Measurements from ENCODE around the gene DCP1B.

Gene DCP1B

DNA sequence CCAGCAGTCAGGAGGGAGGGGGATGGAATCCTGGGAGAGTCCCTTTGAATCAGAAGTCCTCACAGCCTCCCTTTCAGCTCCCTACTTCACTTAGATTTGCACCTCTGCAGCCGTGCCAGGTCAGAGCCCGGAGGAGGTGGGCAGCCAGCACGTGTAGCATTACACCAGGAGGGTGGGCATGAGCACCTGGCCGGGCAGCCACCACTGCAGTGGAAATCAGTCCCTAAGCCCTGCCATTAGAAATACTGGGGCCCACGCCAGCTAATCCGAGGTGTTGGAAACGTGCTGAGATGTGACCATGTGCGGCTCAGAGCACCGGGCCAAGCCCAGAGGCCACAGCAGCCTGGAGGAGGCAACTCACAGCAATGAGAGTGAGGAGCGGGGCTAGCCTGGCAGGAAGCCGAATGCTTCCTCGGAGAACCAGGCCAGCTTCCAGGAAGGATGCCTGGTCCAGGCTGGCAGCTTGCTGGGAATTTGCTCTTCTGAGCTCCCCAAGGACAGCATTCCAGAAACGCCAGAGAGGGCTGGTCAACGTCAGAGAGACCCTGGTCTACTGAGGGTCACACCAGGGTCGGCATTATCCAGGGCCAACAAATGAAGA, 76.4 kb downstream of the DCP1B start:
- DNase-seq (ENCODE audit: extremely low read depth, low read depth): no peak
- TF ChIP-seq, protein P1, sequence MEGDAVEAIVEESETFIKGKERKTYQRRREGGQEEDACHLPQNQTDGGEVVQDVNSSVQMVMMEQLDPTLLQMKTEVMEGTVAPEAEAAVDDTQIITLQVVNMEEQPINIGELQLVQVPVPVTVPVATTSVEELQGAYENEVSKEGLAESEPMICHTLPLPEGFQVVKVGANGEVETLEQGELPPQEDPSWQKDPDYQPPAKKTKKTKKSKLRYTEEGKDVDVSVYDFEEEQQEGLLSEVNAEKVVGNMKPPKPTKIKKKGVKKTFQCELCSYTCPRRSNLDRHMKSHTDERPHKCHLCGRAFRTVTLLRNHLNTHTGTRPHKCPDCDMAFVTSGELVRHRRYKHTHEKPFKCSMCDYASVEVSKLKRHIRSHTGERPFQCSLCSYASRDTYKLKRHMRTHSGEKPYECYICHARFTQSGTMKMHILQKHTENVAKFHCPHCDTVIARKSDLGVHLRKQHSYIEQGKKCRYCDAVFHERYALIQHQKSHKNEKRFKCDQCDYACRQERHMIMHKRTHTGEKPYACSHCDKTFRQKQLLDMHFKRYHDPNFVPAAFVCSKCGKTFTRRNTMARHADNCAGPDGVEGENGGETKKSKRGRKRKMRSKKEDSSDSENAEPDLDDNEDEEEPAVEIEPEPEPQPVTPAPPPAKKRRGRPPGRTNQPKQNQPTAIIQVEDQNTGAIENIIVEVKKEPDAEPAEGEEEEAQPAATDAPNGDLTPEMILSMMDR (IDR thresholded peaks at IDR 0.05; ENCODE audit: low read depth, low read length, missing control alignments): no peak
- no peak overlapping the region for H3K4me3 ChIP-seq (replicated peaks; ENCODE audit: low read depth, low read length)

DNA sequence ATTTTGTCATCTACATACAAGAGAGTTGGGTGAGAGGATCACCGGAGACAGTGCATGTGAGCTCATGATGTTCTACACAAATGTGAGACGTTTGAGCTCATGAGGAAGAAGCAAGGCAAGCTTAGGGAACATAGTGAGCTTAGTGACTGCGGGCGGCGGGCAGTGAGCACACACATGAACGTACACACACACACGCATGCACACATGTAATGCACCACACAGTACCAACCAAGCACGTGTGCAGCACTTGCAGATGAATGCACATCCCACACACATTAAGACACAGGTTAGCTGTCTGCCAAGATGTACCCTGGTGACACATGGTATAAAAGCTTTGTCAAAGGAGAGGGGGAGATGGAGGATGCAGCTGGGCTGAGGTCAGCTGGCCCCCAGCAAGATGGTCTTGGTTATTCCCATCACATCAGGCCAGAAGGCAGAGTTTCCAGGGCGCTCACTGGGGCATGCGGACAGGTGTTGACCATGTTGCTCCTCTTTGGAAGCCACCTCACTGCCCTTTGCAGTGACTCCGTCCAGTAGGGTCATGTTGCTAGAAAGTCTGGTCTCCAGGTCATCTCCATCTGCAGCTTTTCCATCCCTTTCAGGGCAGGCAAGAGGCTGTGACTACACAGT, 77.1 kb downstream of the DCP1B start:
- DNase-seq (ENCODE audit: extremely low read depth, low read depth): no peak
- TF ChIP-seq, protein P1 (IDR thresholded peaks at IDR 0.05; ENCODE audit: low read depth, low read length, missing control alignments): no peak
- no peak overlapping the region for H3K4me3 ChIP-seq (replicated peaks; ENCODE audit: low read depth, low read length)

DNA sequence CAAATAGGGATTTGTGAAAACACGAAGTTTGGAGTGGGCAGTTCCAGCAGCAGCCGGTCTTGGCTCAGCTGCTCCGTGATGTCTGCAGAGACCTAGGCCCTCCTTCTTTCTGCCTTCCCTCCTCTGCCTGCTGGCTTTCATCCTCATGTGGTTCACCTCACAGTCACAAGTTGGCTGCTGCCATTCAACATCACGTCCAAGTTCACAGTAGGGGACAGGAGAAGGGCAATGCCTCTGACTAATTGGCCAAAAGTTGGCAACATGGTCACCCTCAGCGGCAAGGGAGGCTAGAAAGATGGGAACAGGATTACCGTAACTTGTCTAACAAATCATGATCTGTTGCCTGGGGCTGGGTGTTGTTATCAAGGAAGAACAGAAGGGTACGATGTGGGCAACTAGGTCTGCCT, 78.0 kb downstream of the DCP1B start:
- TF ChIP-seq, protein P1 (IDR thresholded peaks at IDR 0.05; ENCODE audit: low read depth, low read length, missing control alignments): no peak
- no peak overlapping the region for H3K4me3 ChIP-seq (replicated peaks; ENCODE audit: low read depth, low read length)
- DNase-seq (ENCODE audit: extremely low read depth, low read depth): no peak

DNA sequence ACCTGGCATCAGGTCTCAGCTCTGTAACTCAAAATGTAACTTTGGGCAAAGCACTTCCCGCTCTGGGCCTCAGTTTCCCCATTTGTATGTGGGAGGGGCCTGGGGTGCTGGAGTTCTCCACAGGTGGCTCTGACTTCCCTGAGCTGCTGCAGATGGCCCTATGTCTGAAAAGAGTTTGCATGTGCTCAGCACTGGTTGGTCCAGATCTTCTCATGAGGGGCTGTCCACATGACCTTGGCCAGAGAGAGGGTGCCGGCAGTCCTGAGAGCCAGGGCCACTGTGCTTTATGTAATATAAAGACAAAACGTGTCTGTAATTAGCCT, 78.6 kb downstream of the DCP1B start:
- no peak overlapping the region for H3K4me3 ChIP-seq (replicated peaks; ENCODE audit: low read depth, low read length)
- DNase-seq (ENCODE audit: extremely low read depth, low read depth): no peak

DNA sequence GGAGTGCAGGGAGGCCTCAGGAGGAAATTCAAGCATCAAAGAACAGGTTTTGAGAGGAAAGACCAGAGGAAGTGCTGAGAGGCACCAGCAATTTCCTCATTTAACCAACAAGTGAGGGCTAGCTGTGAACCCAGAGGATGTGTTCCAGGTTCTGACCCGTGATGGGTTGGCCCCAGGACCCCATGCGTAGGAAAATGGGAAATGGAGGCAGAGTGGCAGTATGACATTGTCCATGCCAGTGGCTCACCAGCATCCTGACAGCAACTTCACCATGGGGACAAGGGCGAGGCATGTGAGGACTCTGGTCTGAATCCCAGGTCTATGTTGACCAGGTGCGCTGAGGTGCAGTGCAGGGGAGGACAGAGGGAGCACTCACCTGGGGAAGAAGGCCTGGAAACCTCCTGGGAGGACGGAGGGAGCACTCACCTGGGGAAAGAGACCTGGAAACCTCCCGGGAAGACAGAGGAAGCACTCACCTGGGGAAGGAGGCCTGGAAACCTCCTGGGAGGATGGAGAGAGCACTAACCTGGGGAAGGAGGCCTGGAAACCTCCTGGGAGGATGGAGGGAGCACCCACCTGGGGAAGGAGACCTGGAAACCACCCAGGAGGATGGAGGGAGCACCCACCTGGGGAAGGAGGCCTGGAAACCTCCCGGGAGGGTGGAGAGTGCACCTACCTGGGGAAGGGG, 79.1 kb downstream of the DCP1B start:
- no peak for DNase-seq (ENCODE audit: extremely low read depth, low read depth)
- H3K4me3 ChIP-seq (replicated peaks; ENCODE audit: low read depth, low read length): no peak overlapping the region

More for the DNA sequence above, 78.6 kb downstream of the DCP1B start:
- TF ChIP-seq, protein P1 (IDR thresholded peaks at IDR 0.05; ENCODE audit: low read depth, low read length, missing control alignments): no peak

DNA sequence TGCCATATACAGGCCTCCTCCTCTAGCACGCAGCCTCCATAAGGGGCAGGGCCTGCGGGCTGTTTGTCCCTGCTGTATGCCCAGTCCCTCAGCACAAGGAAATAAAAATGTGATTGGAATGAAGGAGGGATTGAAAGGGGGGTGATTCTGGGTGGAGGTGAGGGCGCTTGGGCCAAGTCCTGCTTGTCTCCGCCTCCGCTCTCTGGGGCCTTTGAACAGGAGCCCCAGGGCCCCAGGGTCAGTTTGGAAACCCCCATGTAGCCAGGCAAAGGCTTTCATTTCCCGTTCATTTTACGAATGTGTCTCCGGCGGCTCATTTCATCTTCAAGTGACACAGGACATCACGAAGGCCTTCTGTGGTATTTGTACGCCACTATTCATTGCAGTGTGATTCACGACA, 81.3 kb downstream of the DCP1B start:
- TF ChIP-seq, protein P1 (IDR thresholded peaks at IDR 0.05; ENCODE audit: low read depth, low read length, missing control alignments): no peak
- DNase-seq (ENCODE audit: extremely low read depth, low read depth): no peak
- no peak overlapping the region for H3K4me3 ChIP-seq (replicated peaks; ENCODE audit: low read depth, low read length)

More for the DNA sequence above, 79.1 kb downstream of the DCP1B start:
- TF ChIP-seq, protein P1 (IDR thresholded peaks at IDR 0.05; ENCODE audit: low read depth, low read length, missing control alignments): no peak

Measured in HFF-Myc (cell line).